Posterior vena cava (tissue), 2 donors: ENCODE measurements around the gene TBC1D16. TPM values are rescaled to one million over a fixed set of nuclear protein-coding genes. Genes with fewer than 3 reads are reported as not detected.
"Not testable (repeated sequence)": the region's sequence is repeated elsewhere in the genome, so short reads cannot be mapped to it uniquely, and the experiment has no call there.

Experiments
- DNase-seq: peaks from one replicate; pipeline ENCODE4 v3.0.0-alpha.2; 2020; ENCODE audit warnings: low spot score
- intact Hi-C, 2 donors: fragments of 100-400 bp; cut with DNase I; formaldehyde crosslinking; loops; one replicate each; pipeline versions ENCODE4 v1.14.1 to v1.14.2; 2022 to 2023
- total RNA-seq, 2 donors: library from RNA; stranded (reverse); fragmentation: NEBNext Ultra II Directional; extraction: Animal tissue kit (Norgen Biotek cat#: 25700); gene quantifications; one replicate each; pipeline ENCODE4 v1.2.1, GENCODE V29; 2021
- donor health status: DM: yes; HTN: yes; CAD: no.
- donor health status: DM: yes; HTN: yes; CAD: no.

TBC1D16 gene
- total RNA-seq, 2 donors from 2014 or later: 38.9 to 57.9 TPM

GRCh38 chr17:79897243-79898063 lies 138.2 kb downstream of the TBC1D16 start:
- intact Hi-C loops: no loop called here
- no peak for DNase-seq

GRCh38 chr17:79893457-79893856 lies 142.2 kb downstream of the TBC1D16 start:
- intact Hi-C loops, DNase-seq: not testable (repeated sequence)

GRCh38 chr17:79892457-79893241 lies 143.0 kb downstream of the TBC1D16 start:
- intact Hi-C loops: no loop called here
- DNase-seq: no peak

GRCh38 chr17:79891113-79891730 lies 144.4 kb downstream of the TBC1D16 start:
- peak; percentile 38 for DNase-seq
- intact Hi-C loops: no loop called here

GRCh38 chr17:79890706-79891105 lies 145.0 kb downstream of the TBC1D16 start:
- intact Hi-C loops: no loop called here
- peak; percentile 41 for DNase-seq

- DNase-seq: peak; percentile 61
- intact Hi-C loops: no loop called here
Observed at GRCh38 chr17:79888811-79889634, 146.6 kb downstream of the TBC1D16 start.

GRCh38 chr17:79888009-79888540 lies 147.6 kb downstream of the TBC1D16 start:
- DNase-seq: peak; percentile 66
- intact Hi-C loops: no loop called here

GRCh38 chr17:79887451-79887991 lies 148.2 kb downstream of the TBC1D16 start:
- intact Hi-C loops: no loop called here
- DNase-seq: peak; percentile 50

GRCh38 chr17:79883202-79883601 lies 152.5 kb downstream of the TBC1D16 start:
- no peak for DNase-seq
- intact Hi-C loops: no loop called here

Other genes starting within 250 kb of the TBC1D16 start
- gene CBX8, start 238.8 kb downstream of the TBC1D16 start, total RNA-seq: 1 to 10 TPM; 4.4 to 5.1 TPM
- 10 to 100 TPM; 11.5 to 14.4 TPM for gene CBX4, start 196.4 kb downstream of the TBC1D16 start, total RNA-seq
- gene CCDC40, start 770 bp upstream of the TBC1D16 start, total RNA-seq: 10 to 100 TPM in 1 of 2 donors, 1 to 10 TPM in 1; 6.2 to 10.4 TPM
- 10 to 100 TPM; 38.7 to 42.8 TPM for gene GAA, start 65.7 kb upstream of the TBC1D16 start, total RNA-seq
- 10 to 100 TPM; 48.8 to 50.5 TPM for gene EIF4A3, start 111.3 kb upstream of the TBC1D16 start, total RNA-seq
- gene CARD14, start 134.2 kb upstream of the TBC1D16 start, total RNA-seq: under 1 TPM in 1 of 2 donors, not detected in 1; 0.24 TPM
- 10 to 100 TPM; 34.0 to 38.8 TPM for gene SGSH, start 184.5 kb upstream of the TBC1D16 start, total RNA-seq
- 10 to 100 TPM; 10.0 to 11.9 TPM for gene SLC26A11, start 184.6 kb upstream of the TBC1D16 start, total RNA-seq
- 10 to 100 TPM; 98.8 to 99.3 TPM for gene RNF213, start 225.0 kb upstream of the TBC1D16 start, total RNA-seq